Activated T-cell treated with anti-CD3 and anti-CD28 coated beads for 1 hour (primary cell): Measurements from ENCODE around the gene CXCL16.
"Not testable (repeated sequence)": the region's sequence is repeated elsewhere in the genome, so short reads cannot be mapped to it uniquely, and the experiment has no call there.

Experiments
- DNase-seq: peaks from one replicate; pipeline ENCODE4 v3.0.0-alpha.2; 2020; ENCODE audit warnings: low read depth

Gene CXCL16

GRCh38 chr17:4721203-4722135, 18.3 kb downstream of the CXCL16 start:
- DNase-seq = no peak

GRCh38 chr17:4720787-4721186, 18.9 kb downstream of the CXCL16 start:
- DNase-seq = no peak

- DNase-seq = no peak
Measured at GRCh38 chr17:4719684-4720221, 20.0 kb downstream of the CXCL16 start.

DNA sequence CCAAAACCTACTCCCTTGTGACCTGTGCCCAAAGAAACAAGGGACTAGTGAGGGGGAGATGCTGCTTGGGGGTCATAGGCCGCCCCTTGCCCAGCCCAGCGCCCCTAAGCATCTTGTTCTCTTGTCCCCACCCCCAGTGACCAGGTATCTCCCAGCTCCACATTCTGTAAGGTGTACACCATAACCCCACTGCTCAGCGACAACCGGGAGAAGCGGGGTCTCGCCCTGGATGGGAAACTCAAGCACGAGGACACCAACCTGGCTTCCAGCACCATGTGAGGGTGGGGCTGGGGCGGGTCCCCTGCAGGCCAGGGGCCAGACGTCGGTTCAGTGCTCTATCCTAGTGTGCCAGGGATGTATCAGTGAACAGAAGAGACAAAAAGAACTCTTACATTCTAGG, 20.6 kb downstream of the CXCL16 start:
- no peak for DNase-seq

- no peak for DNase-seq
Measured at GRCh38 chr17:4718276-4718675, 21.5 kb downstream of the CXCL16 start.

GRCh38 chr17:4717791-4718190, 21.9 kb downstream of the CXCL16 start:
- no peak for DNase-seq

GRCh38 chr17:4716081-4716480, 23.6 kb downstream of the CXCL16 start:
- no peak for DNase-seq

- peak; percentile 38 for DNase-seq
Measured at GRCh38 chr17:4715063-4715744, 24.5 kb downstream of the CXCL16 start.

DNA sequence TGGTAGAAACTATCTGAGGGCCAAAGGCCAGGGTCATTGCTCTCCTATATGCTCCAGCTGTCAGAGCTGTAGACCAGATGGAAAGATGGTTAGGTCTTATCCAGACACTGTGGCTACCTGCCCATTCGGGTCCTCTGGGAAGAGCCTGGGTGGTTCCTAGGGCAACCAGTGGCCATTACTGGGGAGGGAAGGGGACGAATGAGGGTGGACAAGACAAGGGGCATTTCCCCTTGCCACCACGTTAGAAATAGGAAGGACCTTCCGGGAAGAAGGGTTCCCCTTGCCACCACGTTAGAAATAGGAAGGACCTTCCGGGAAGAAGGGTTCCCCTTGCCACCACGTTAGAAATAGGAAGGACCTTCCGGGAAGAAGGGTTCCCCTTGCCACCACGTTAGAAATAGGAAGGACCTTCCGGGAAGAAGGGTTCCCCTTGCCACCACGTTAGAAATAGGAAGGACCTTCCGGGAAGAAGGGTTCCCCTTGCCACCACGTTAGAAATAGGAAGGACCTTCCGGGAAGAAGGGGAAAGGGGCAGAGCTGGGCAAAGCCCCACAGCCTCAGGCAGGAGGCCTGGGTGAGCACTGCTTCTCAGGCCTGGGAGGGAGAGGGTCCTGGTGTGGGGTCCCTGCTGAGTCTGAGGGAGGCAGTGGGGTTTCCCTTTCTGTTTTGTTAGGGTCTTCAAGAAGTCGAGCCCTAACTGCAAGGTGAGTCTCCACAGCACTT, 25.2 kb downstream of the CXCL16 start:
- DNase-seq = not testable (repeated sequence)

GRCh38 chr17:4712526-4712925, 27.2 kb downstream of the CXCL16 start:
- no peak for DNase-seq

DNA sequence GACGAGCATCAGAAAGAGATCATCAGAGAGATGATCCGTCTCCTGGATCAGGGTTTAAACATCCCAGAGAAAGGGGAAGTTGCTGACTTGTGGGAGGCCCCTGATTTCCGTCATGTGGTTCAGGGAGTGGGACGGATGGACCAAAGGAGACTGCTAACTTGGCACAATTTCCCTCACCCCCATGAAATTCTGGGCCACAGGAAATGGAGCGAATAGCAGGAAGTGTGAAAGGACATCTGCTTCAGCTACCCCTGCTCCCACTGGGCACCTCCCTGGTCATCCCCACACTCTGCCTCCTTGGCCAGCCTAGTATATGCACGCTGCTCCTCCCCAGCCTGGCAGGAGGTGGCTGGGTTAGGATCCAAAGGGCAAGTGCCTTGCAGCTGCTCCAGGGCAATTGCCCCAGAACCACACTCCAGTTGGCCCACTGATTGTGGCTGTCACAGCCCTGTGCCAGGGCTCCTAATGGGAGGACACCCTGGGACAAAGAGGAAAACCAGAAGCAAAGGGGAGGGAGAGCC, 28.0 kb downstream of the CXCL16 start:
- no peak for DNase-seq

DNA sequence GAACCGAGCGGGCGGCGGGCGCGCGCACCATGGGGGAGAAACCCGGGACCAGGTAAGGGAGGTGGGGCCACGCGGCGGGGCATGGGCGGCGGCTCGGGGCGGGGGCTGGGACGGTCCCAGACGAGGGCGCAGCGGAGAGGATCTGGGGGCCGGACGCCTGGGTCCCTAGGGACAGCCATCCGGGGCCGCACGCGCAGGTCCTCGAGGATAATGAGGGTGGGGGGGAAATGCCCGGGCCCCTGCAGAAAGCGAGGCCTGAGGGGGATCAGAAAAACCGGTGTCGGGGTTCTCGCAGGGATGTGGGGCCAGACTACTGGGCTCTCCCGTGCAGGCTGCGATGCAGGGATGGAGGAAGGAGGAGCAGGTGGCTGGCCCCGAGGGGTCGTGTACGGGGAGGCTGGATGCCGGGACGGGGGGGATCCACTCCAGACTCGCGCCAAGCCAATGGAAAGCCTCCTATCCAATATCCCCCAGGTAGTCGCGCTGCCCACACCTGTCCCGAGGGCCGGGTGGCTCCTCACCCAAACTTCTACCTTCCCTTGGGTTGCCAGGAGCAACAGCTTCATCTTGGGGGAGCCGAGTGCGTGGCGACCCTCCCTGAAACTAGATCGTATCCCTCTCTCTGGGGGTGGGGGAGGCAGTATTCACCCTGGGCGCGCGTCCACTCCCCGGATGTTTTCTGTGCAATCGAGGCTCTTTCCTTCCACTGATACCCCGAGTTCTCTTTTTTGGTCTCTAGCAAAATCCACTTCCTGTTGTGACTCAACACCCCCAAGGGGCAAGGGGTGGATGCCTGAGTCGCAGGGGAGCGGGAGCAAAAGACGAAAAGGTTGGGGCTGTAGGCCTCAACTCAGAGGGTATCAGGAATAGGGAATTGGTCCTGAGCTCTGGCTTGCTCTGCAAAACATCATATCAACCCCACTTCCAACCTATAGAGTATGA, 28.8 kb downstream of the CXCL16 start:
- peak; percentile 37 for DNase-seq

DNA sequence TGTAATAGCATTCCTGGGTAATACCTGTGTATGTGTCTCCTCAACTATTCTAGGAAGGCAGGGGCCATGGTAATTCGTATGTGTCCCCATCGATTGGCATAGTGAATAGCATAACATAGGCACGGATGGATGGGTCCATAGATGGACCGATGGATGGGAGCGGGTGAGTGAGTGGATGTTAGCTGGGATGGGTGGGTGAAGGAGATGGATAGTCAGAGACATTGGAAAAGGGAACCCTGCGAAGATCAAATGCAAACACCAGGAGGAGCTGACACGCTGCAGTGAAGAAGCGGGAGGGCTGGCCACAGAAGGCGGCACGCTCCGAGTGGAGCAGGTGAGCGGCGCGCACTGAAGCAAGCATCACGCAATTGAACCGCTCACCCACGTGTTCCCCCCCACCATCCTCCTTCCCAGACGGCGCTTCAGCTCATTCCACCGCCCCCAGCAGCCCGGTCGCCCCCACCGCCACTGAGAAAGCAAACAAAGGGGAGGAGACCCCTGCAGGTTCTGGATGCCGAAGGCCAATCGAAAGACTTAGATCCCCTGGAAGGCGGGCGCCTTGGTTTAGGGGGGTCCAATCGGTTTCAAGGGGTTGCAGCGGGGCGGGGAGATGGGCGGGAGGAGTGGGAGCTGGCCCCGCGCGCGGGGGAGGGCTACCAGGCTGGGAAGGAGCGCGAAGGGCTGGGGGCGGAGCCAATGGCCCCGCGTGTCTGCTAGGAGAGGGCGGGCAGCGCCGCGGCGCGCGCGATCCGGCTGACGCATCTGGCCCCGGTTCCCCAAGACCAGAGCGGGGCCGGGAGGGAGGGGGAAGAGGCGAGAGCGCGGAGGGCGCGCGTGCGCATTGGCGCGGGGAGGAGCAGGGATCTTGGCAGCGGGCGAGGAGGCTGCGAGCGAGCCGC, 29.7 kb downstream of the CXCL16 start, which contains the start of gene ARRB2:
ARRB2 (plus strand) TSS at position 839 of the 899 bp plus-strand sequence. CDS start 90 bp downstream, outside the sequence.
- DNase-seq = peak; percentile 98

DNA sequence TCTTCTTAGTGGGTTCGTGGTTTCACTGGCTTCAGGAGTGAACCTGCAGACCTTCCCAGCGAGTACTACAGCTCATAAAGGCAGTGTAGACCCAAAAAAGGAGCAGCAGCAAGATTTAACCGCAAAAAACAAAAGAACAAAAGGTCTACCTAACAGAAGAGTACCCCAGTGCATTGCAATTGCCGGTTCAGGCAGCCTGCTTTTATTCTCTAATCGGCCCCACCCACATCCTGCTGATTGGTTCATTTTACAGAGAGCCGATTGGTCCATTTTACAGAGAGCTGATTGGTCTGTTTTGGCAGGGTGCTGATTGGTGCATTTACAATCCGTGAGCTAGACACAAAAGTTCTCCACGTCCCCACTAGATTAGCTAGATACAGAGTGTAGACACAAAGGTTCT, 31.3 kb downstream of the CXCL16 start:
- peak; percentile 22 for DNase-seq

- no peak for DNase-seq
Measured at GRCh38 chr17:4706121-4706520, 33.6 kb downstream of the CXCL16 start.

DNA sequence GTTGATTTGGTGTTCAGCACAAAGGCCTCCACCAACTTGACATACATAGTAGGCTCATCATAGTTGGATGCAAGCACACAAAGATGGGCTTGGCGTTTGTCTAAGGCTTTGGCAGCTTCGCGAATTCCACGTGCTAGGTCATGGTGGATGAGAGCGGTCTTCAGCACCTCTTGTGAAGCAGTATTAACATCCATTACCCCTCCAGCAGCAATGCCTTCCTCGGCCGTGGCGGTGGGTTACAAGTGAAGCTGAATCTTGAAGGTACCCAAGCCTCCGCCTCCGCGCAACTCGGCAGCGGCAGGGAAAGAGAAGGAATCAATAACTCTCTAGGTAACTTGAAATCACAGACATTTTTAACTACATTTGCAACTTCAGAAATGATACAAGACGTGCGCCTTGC, 34.7 kb downstream of the CXCL16 start:
- DNase-seq = no peak

- DNase-seq = not testable (repeated sequence)
Measured at GRCh38 chr17:4704574-4704907, 35.2 kb downstream of the CXCL16 start.

- DNase-seq = no peak
Measured at GRCh38 chr17:4703330-4703691, 36.4 kb downstream of the CXCL16 start.

DNA sequence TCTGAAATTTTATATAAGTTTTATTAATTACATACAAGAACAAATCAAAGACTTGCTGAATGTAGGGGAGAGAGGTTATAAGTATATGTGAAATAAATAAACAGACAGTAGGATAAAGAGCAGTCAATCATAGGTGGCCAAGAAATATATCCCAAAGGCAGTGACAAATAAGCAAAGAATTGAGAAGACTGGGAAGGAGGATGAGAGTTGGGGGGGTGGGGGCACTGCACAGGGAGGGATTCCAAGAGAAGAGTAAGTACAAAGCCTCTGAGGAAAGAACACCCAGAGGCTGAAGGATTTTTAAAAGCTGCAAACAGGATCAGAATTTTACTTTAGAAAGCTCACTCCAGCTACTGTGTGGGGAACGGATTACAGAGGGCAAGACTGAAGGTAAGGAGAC, 38.6 kb downstream of the CXCL16 start:
- DNase-seq = no peak
